IMR-90 (cell line): ENCODE results near the gene CALML3. TPM values are rescaled to one million over a fixed set of nuclear protein-coding genes. Genes with fewer than 3 reads are reported as not detected.

Source experiments
- ATAC-seq: fragments of 200-7000 bp; cut with Tn5 transposase; 2 replicates; pipeline ENCODE4 v1.9.1; 2020; ENCODE audit warnings: low read depth, mild to moderate bottlenecking, moderate library complexity
- BruUV-seq: library from RNA; stranded (reverse); fragments of 400-500 nt; replicated peaks from 2 replicates; lab custom pipeline; 2021; lab: Mats Ljungman, UMichigan
- CTCF ChIA-PET: fragments of 300-600 bp; formaldehyde crosslinking; extraction: SDS; loops from one replicate; lab custom pipeline; 2021; ENCODE audit warnings: antibody characterized with exemption; lab: Yijun Ruan, JAX
- POLR2A ChIA-PET: fragments of 300-600 bp; sonication (Branson Sonifier 250); formaldehyde crosslinking; loops from one replicate; lab custom pipeline; 2022; ENCODE audit warnings: antibody characterized with exemption; ENCODE audit not compliant: unreplicated experiment; lab: Charles Lee
- DNase-seq: peaks from one replicate; pipeline ENCODE4 v3.0.0; 2013
- H2AFZ ChIP-seq: replicated peaks from 2 replicates; pipeline ENCODE3; 2013; ENCODE audit warnings: low read length, mild to moderate bottlenecking; ENCODE audit not compliant: poor library complexity
- H2AK5ac ChIP-seq: 2 replicates; pipeline ENCODE4 v1.6.1; 2013; ENCODE audit warnings: low read depth, low read length, inconsistent platforms
- H2AK9ac ChIP-seq: replicated peaks from 2 replicates; pipeline ENCODE3; 2013; ENCODE audit warnings: mild to moderate bottlenecking, low read depth, low read length, moderate library complexity; ENCODE audit not compliant: poor library complexity
- H2BK120ac ChIP-seq: 2 replicates; pipeline ENCODE4 v1.6.1; 2013; ENCODE audit warnings: low read depth, low read length, inconsistent platforms
- H2BK15ac ChIP-seq: 3 replicates; pipeline ENCODE4 v1.6.1; 2013; ENCODE audit warnings: low read depth, low read length, inconsistent platforms
- H2BK20ac ChIP-seq: 2 replicates; pipeline ENCODE4 v1.6.1; 2013; ENCODE audit warnings: low read depth, mild to moderate bottlenecking, inconsistent platforms, low read length, moderate library complexity
- H2BK5ac ChIP-seq: 2 replicates; pipeline ENCODE4 v1.6.1; 2013; ENCODE audit warnings: mild to moderate bottlenecking, low read depth, low read length, inconsistent platforms; ENCODE audit not compliant: poor library complexity, severe bottlenecking
- H3K14ac ChIP-seq: replicated peaks from 2 replicates; pipeline ENCODE4 v1.6.1; 2013; ENCODE audit warnings: low read depth, low read length, inconsistent platforms
- H3K18ac ChIP-seq: 2 replicates; pipeline ENCODE4 v1.6.1; 2013; ENCODE audit warnings: low read depth, low read length, control low read depth
- H3K23ac ChIP-seq: 2 replicates; pipeline ENCODE4 v1.6.1; 2013; ENCODE audit warnings: low read depth, low read length, inconsistent platforms
- H3K27ac ChIP-seq: 2 replicates; pipeline ENCODE4 v1.5.1; 2013; ENCODE audit warnings: mild to moderate bottlenecking, control low read depth, low read length; ENCODE audit not compliant: insufficient read depth
- H3K27me3 ChIP-seq: 2 replicates; pipeline ENCODE4 v1.6.1; 2013; ENCODE audit warnings: low read length; ENCODE audit not compliant: control insufficient read depth, insufficient read depth
- H3K36me3 ChIP-seq: 2 replicates; pipeline ENCODE4 v1.6.1; 2013; ENCODE audit warnings: low read length, mixed read lengths; ENCODE audit not compliant: control insufficient read depth, insufficient read depth
- H3K4ac ChIP-seq: 2 replicates; pipeline ENCODE4 v1.6.1; 2013; ENCODE audit warnings: low read depth, low read length, inconsistent platforms
- H3K4me1 ChIP-seq: 2 replicates; pipeline ENCODE4 v1.6.1; 2013; ENCODE audit warnings: low read length, mixed read lengths; ENCODE audit not compliant: control insufficient read depth, insufficient read depth
- H3K4me2 ChIP-seq: 2 replicates; pipeline ENCODE4 v1.6.1; 2013; ENCODE audit warnings: low read depth, mild to moderate bottlenecking, control low read depth, low read length, moderate library complexity
- H3K4me3 ChIP-seq: 2 replicates; pipeline ENCODE4 v1.5.1; 2013; ENCODE audit warnings: low read depth, mild to moderate bottlenecking, control low read depth, low read length, moderate library complexity; ENCODE audit not compliant: insufficient read depth
- H3K56ac ChIP-seq: 2 replicates; pipeline ENCODE4 v1.6.1; 2013; ENCODE audit warnings: low read length, inconsistent platforms; ENCODE audit not compliant: insufficient read depth; ENCODE audit errors: extremely low read depth
- H3K79me1 ChIP-seq, 2 experiments: 2 replicates each; pipeline ENCODE4 v1.6.1; 2013; ENCODE audit warnings: low read length in 2 of 2, inconsistent platforms in 1 of 2, low read depth in 1 of 2
- H3K9ac ChIP-seq: 2 replicates; pipeline ENCODE4 v1.6.1; 2013; ENCODE audit warnings: low read depth, low read length, control low read depth
- H3K9me1 ChIP-seq: 2 replicates; pipeline ENCODE4 v1.6.1; 2013; ENCODE audit warnings: low read length, inconsistent platforms; ENCODE audit not compliant: insufficient read depth
- H3K9me3 ChIP-seq: 2 replicates; pipeline ENCODE4 v1.6.1; 2013; ENCODE audit warnings: low read length; ENCODE audit not compliant: control insufficient read depth, insufficient read depth
- H4K20me1 ChIP-seq: 2 replicates; pipeline ENCODE4 v1.6.1; 2013; ENCODE audit warnings: low read length, inconsistent platforms; ENCODE audit not compliant: insufficient read depth
- H4K5ac ChIP-seq: 2 replicates; pipeline ENCODE4 v1.6.1; 2013; ENCODE audit warnings: mild to moderate bottlenecking, low read depth, low read length, control low read depth
- H4K8ac ChIP-seq, 2 experiments: 2 replicates each; pipeline ENCODE4 v1.6.1; 2013; ENCODE audit warnings: low read depth in 2 of 2, low read length in 2 of 2, control low read depth in 1 of 2, inconsistent platforms in 1 of 2
- H4K91ac ChIP-seq: 2 replicates; pipeline ENCODE4 v1.6.1; 2013; ENCODE audit warnings: low read depth, low read length, inconsistent platforms; ENCODE audit not compliant: insufficient read depth
- BHLHE40 ChIP-seq: fragments of 150-350 bp; IDR thresholded peaks from 2 replicates; pipeline ENCODE4 v1.6.1; 2016; ENCODE audit warnings: mild to moderate bottlenecking, low read depth, low read length
- CHD1 ChIP-seq: IDR thresholded peaks from 2 replicates; pipeline ENCODE4 v1.6.1; 2012; ENCODE audit warnings: low read depth, low read length, improper control_type of control experiment
- CTCF ChIP-seq: conservative IDR thresholded peaks from 2 replicates; pipeline ENCODE4 v1.5.1; 2012; ENCODE audit warnings: mild to moderate bottlenecking, low read depth, low read length, improper control_type of control experiment
- FOS ChIP-seq: fragments of 150-350 bp; IDR thresholded peaks from 2 replicates; pipeline ENCODE4 v1.6.1; 2016; ENCODE audit warnings: low read depth, low read length
- MAFK ChIP-seq: IDR thresholded peaks from 2 replicates; pipeline ENCODE4 v1.6.1; 2012; ENCODE audit warnings: low read depth, low read length, improper control_type of control experiment
- MAZ ChIP-seq: IDR thresholded peaks from 2 replicates; pipeline ENCODE4 v1.6.1; 2012; ENCODE audit warnings: low read depth, mild to moderate bottlenecking, low read length, improper control_type of control experiment, moderate library complexity, borderline replicate concordance
- MXI1 ChIP-seq: IDR thresholded peaks from 2 replicates; pipeline ENCODE4 v1.6.1; 2012; ENCODE audit warnings: low read depth, mild to moderate bottlenecking, low read length, moderate library complexity, borderline replicate concordance
- NFE2L2 ChIP-seq: fragments of 150-350 bp; IDR thresholded peaks from 2 replicates; pipeline ENCODE4 v1.6.1; 2016; ENCODE audit warnings: low read depth, mild to moderate bottlenecking, low read length
- RCOR1 ChIP-seq: IDR thresholded peaks from 2 replicates; pipeline ENCODE4 v1.6.1; 2012; ENCODE audit warnings: mild to moderate bottlenecking, low read length, improper control_type of control experiment; ENCODE audit not compliant: insufficient replicate concordance
- WGBS, 2 experiments: methylation state at CpG; one replicate each; pipeline versions ENCODE4 v1.1.5 to v1.1.7; 2013; ENCODE audit warnings: missing lambda C conversion rate in 2 of 2; ENCODE audit not compliant: insufficient read length in 1 of 2; ENCODE audit errors: extremely low coverage in 2 of 2; 5-methylcytosine and 5-hydroxymethylcytosine counted together
- dilution Hi-C: fragments of 300-500 bp; cut with HindIII; formaldehyde crosslinking; loops from one replicate; pipeline ENCODE4 v1.14.3; 2018; ENCODE audit warnings: low sequenced_read_pairs; ENCODE audit not compliant: unreplicated experiment
- in situ Hi-C: fragments of 300-500 bp; cut with MboI; formaldehyde crosslinking; loops from 3 replicates; pipeline ENCODE4 v1.14.3; 2019; ENCODE audit warnings: low sequenced_read_pairs, inconsistent platforms, mixed read lengths
- intact Hi-C: fragments of 100-400 bp; cut with micrococcal nuclease; formaldehyde crosslinking; loops from 2 replicates; pipeline ENCODE4 v1.10.0; 2022
- polyA plus RNA-seq, 3 experiments: library from polyadenylated mRNA; depleted of rRNA; stranded (reverse); fragments of >200 nt; gene quantifications; 2 replicates each; pipeline ENCODE4 v1.2.3, GENCODE V29; 2012; ENCODE audit warnings: low replicate concordance in 1 of 3
- total RNA-seq: library from RNA; depleted of rRNA; stranded (reverse); fragments of >200 nt; gene quantifications from 2 replicates; pipeline ENCODE4 v1.2.3, GENCODE V29; 2012

The CALML3 gene
- total and polyA plus RNA-seq, 2 of the 4 experiments (the other 2 are of a cell fraction), result not detected

- Histone ChIP-seq H2BK20ac (no peak overlapping the region), H3K4me2 (no peak overlapping the region), H3K14ac (no peak overlapping the region), H4K91ac (no peak overlapping the region), H3K36me3 (no peaks in the 10 kb centered on the region), H3K9me1 (peaks cover 17% of the 10 kb centered on the region), H3K23ac (no peak overlapping the region), H2BK15ac (no peak overlapping the region), H3K27ac (no peak overlapping the region), H3K56ac (no peak overlapping the region), H2BK5ac (no peak overlapping the region), H4K20me1 (no peaks in the 10 kb centered on the region), H3K18ac (no peak overlapping the region), H3K79me1 (no peaks in the 10 kb centered on the region), H3K9me3 (no peaks in the 10 kb centered on the region), H4K8ac (no peak overlapping the region), H2BK120ac (no peak overlapping the region), H3K4me1 (peaks cover 18% of the 10 kb centered on the region), H3K4ac (no peak overlapping the region), H4K5ac (no peak overlapping the region), H2AK9ac (no peak overlapping the region), H3K27me3 (no peaks in the 10 kb centered on the region), H3K4me3 (no peak overlapping the region), H3K9ac (no peak overlapping the region), H2AK5ac (no peak overlapping the region), H2AFZ (no peak overlapping the region)
- WGBS, 2 experiments, result 90% methylated on average over 11 of the region's 24 CpGs; no CpG with 5 or more reads in 1 of the 2 experiments
- DNase-seq, result no peak
- no peak for ATAC-seq
- CTCF ChIA-PET, result no interaction called here
- in situ Hi-C loops (no loop called here), intact Hi-C loops (no loop called here), dilution Hi-C loops (no loop called here)
- POLR2A ChIA-PET, result no interaction called here
- no TSS peak for BruUV-seq
- no peak for TF ChIP-seq CTCF
- no peak for TF ChIP-seq MAZ
- TF ChIP-seq NFE2L2, result no peak
- TF ChIP-seq FOS, result no peak
- TF ChIP-seq MAFK, result no peak
- no peak for TF ChIP-seq BHLHE40
- TF ChIP-seq MXI1, result no peak
- no peak for TF ChIP-seq RCOR1
- TF ChIP-seq CHD1, result no peak
Observed at GRCh38 chr10:5570007-5570655, 45.4 kb downstream of the CALML3 start.
